GM19397 (cell line): ENCODE measurements around the gene PROCA1.
A peak's percentile ranks its signal among the peaks of the same experiment; 100 is the strongest.

Experiments
- ATAC-seq: cut with Tn5 transposase; IDR thresholded peaks from one replicate; pipeline ENCODE4 v1.9.1; 2021; ENCODE audit warnings: mild to moderate bottlenecking, moderate library complexity; ENCODE audit not compliant: unreplicated experiment

The PROCA1 gene

GRCh38 chr17:28710861-28711722, 596 bp downstream of the PROCA1 start:
- peak; percentile 84 for ATAC-seq

GRCh38 chr17:28707339-28707720, 4.4 kb downstream of the PROCA1 start:
- no peak for ATAC-seq

GRCh38 chr17:28706471-28707338, 5.0 kb downstream of the PROCA1 start:
- no peak for ATAC-seq

GRCh38 chr17:28705728-28706334, 5.9 kb downstream of the PROCA1 start:
- ATAC-seq = no peak

- no peak for ATAC-seq
Measured at GRCh38 chr17:28705074-28705659, 6.5 kb downstream of the PROCA1 start.

- ATAC-seq = no peak
Measured at GRCh38 chr17:28704219-28704858, 7.3 kb downstream of the PROCA1 start.

- no peak for ATAC-seq
Measured at GRCh38 chr17:28703552-28704218, 8.0 kb downstream of the PROCA1 start.

GRCh38 chr17:28702752-28703150, 8.9 kb downstream of the PROCA1 start:
- no peak for ATAC-seq

GRCh38 chr17:28702026-28702751, 9.5 kb downstream of the PROCA1 start:
- ATAC-seq = no peak

GRCh38 chr17:28700830-28701492, 10.7 kb downstream of the PROCA1 start:
- ATAC-seq = no peak

- no peak for ATAC-seq
Measured at GRCh38 chr17:28700278-28700677, 11.4 kb downstream of the PROCA1 start.

GRCh38 chr17:28698253-28698941, 13.3 kb downstream of the PROCA1 start:
- no peak for ATAC-seq

- no peak for ATAC-seq
Measured at GRCh38 chr17:28693869-28694268, 17.8 kb downstream of the PROCA1 start.

GRCh38 chr17:28689011-28689410, 22.7 kb downstream of the PROCA1 start:
- no peak for ATAC-seq

- ATAC-seq = no peak
Measured at GRCh38 chr17:28688481-28688880, 23.2 kb downstream of the PROCA1 start.

GRCh38 chr17:28686296-28686695, 25.4 kb downstream of the PROCA1 start:
- ATAC-seq = no peak

GRCh38 chr17:28685366-28685765, 26.3 kb downstream of the PROCA1 start:
- ATAC-seq = no peak

GRCh38 chr17:28684963-28685362, 26.7 kb downstream of the PROCA1 start:
- no peak for ATAC-seq
